ENCODE data around the gene UQCC5.

UQCC5 gene

DNA sequence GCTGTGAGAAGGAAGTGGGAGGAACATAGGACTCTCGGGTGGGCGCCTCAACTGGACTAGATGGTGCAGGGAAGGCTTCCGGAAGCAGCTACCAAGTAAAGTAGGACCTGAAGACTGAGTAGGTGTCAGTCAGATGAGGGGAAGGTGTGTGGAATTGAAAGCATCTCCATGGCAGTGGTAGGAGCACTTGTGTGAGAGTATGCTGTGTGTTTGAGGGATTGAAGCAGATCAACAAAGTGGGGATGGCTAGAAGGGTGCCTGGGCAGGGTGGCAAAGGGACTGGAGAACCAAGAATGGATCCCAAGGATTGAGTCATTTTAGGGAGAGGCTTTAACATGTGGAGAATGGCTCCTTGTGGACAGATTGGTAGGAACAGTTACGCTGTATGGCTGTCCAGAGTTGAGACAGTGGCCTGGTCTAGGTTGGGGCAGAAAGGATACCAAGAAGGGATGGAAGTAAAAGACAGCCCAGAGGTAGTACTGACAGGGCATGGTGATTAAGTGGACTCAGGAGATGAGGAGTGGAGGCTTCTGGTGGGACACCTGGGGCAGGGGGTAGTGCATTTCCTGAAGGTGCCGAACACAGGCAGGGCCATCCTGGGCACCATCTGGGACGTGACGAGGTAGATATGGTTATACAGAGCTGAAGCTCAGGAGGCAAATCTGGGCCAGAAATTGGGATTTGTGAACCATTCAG, 1.5 kb downstream of the UQCC5 start:
- Histone ChIP-seq H3K9me3 (ENCODE audit: severe bottlenecking) (no peaks in the 10 kb centered on the region), H3K36me3 (ENCODE audit: low read depth) (peaks cover 25% of the 10 kb centered on the region), H3K27me3 (ENCODE audit: insufficient read depth, poor library complexity, severe bottlenecking) (no peaks in the 10 kb centered on the region), H3K27ac (ENCODE audit: poor library complexity, severe bottlenecking) (peak overlapping the region; percentile 59), H3K4me3 (ENCODE audit: severe bottlenecking) (peak overlapping the region; percentile 52), H3K4me1 (ENCODE audit: insufficient read depth, poor library complexity, severe bottlenecking) (peaks cover 23% of the 10 kb centered on the region)
- no peak for DNase-seq (ENCODE audit: low spot score)
- ATAC-seq (ENCODE audit: low read depth), result no peak
- TF ChIP-seq, protein P1, sequence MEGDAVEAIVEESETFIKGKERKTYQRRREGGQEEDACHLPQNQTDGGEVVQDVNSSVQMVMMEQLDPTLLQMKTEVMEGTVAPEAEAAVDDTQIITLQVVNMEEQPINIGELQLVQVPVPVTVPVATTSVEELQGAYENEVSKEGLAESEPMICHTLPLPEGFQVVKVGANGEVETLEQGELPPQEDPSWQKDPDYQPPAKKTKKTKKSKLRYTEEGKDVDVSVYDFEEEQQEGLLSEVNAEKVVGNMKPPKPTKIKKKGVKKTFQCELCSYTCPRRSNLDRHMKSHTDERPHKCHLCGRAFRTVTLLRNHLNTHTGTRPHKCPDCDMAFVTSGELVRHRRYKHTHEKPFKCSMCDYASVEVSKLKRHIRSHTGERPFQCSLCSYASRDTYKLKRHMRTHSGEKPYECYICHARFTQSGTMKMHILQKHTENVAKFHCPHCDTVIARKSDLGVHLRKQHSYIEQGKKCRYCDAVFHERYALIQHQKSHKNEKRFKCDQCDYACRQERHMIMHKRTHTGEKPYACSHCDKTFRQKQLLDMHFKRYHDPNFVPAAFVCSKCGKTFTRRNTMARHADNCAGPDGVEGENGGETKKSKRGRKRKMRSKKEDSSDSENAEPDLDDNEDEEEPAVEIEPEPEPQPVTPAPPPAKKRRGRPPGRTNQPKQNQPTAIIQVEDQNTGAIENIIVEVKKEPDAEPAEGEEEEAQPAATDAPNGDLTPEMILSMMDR (IDR thresholded peaks at IDR 0.05; ENCODE audit: poor library complexity, severe bottlenecking), result no peak

DNA sequence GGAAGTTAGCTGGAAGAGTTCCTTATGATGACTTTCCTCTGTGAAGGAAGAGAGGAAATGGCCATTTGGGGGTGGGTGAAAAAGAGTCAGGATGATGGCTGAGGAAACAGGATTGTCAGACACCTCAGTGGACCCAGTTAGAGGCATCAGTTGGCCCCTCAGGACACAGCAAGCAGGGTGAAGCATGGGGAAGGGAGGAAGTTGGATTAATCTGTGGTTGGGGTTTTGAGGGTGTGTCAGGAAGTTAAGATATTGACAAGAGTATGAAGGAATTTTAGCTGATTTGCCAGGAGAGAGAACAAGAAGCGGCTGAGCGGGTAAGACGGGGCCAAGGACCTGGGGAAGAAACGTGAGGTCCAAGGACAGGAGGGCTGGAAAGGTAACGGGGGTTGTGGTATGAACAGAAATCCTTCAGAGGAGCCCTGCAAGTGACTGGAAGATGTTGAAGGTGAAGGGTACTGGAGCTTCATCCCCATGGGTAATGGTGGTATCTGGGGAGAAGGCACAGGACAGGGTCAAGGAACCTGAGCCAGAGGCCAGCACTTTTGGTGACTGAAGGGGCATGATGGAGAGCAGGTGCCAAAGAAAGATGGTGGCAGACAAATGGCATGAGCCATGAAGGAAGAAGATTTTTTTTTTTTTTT, 2.7 kb downstream of the UQCC5 start:
- H3K9me3 ChIP-seq (ENCODE audit: severe bottlenecking), result no peaks in the 10 kb centered on the region
- ATAC-seq (ENCODE audit: low read depth) (no peak), DNase-seq (ENCODE audit: low spot score) (no peak)
- TF ChIP-seq, protein P1 (IDR thresholded peaks at IDR 0.05; ENCODE audit: poor library complexity, severe bottlenecking), result no peak
- peaks cover 25% of the 10 kb centered on the region for H3K36me3 ChIP-seq (ENCODE audit: low read depth)
- peak overlapping the region; percentile 39 for H3K27ac ChIP-seq (ENCODE audit: poor library complexity, severe bottlenecking)
- no peak overlapping the region for H3K4me3 ChIP-seq (ENCODE audit: severe bottlenecking)
- H3K4me1 ChIP-seq (ENCODE audit: insufficient read depth, poor library complexity, severe bottlenecking), result peaks cover 23% of the 10 kb centered on the region
- H3K27me3 ChIP-seq (ENCODE audit: insufficient read depth, poor library complexity, severe bottlenecking), result no peaks in the 10 kb centered on the region

DNA sequence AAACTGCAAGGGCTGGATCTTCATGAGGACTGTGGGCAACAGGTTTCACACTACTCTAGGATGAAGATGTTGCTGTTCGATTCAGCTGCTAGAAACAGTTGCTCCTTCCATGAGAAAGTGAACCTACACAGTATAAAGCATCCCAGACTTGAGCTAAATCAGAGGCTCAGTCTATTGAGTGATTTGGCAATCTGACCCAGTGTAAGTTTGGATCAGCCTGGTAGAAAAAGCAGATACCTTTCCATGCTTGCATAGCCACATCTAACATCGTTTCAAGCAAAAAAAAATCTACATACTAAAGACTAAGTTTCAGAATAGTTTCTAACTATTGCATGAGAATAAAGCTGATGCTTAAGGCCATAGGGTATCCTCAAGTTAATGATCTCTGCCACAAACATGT, 4.6 kb downstream of the UQCC5 start:
- Histone ChIP-seq H3K27me3 (ENCODE audit: insufficient read depth, poor library complexity, severe bottlenecking) (no peaks in the 10 kb centered on the region), H3K4me1 (ENCODE audit: insufficient read depth, poor library complexity, severe bottlenecking) (peaks cover 20% of the 10 kb centered on the region), H3K9me3 (ENCODE audit: severe bottlenecking) (no peaks in the 10 kb centered on the region), H3K4me3 (ENCODE audit: severe bottlenecking) (no peak overlapping the region), H3K27ac (ENCODE audit: poor library complexity, severe bottlenecking) (no peak overlapping the region), H3K36me3 (ENCODE audit: low read depth) (peaks cover 34% of the 10 kb centered on the region)
- ATAC-seq (ENCODE audit: low read depth), result no peak
- TF ChIP-seq, protein P1 (IDR thresholded peaks at IDR 0.05; ENCODE audit: poor library complexity, severe bottlenecking), result no peak
- no peak for DNase-seq (ENCODE audit: low spot score)

DNA sequence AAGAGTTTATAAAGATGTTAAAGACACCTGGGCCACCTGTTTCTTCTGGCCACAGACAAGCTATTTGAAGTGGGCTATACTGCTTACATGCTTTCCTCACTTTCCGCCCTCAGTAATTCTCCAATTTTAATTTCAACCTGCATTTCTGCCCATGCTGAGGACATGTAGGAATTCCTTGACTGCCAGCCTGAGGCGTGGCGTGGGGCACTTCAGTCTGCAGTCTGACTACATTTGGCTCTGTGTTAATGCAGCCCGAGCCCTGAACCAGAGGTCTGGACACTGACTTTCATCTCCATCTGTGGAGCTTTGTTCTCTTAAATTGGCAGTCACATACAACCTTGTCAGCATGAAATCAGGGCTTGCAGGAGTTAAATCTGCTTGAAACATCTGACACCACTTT, 8.5 kb downstream of the UQCC5 start:
- TF ChIP-seq, protein P1 (IDR thresholded peaks at IDR 0.05; ENCODE audit: poor library complexity, severe bottlenecking), result no peak
- no peaks in the 10 kb centered on the region for H3K27me3 ChIP-seq (ENCODE audit: insufficient read depth, poor library complexity, severe bottlenecking)
- no peak overlapping the region for H3K27ac ChIP-seq (ENCODE audit: poor library complexity, severe bottlenecking)
- no peaks in the 10 kb centered on the region for H3K9me3 ChIP-seq (ENCODE audit: severe bottlenecking)
- H3K4me1 ChIP-seq (ENCODE audit: insufficient read depth, poor library complexity, severe bottlenecking), result no peaks in the 10 kb centered on the region
- no peak overlapping the region for H3K4me3 ChIP-seq (ENCODE audit: severe bottlenecking)
- DNase-seq (ENCODE audit: low spot score), result no peak
- ATAC-seq (ENCODE audit: low read depth), result no peak
- peaks cover 66% of the 10 kb centered on the region for H3K36me3 ChIP-seq (ENCODE audit: low read depth)

Measured in RWPE2 (cell line).